IPS-NIHi7 (cell line): Measurements from ENCODE around the gene CCDC73.
"Not testable (repeated sequence)": the region's sequence is repeated elsewhere in the genome, so short reads cannot be mapped to it uniquely, and the experiment has no call there.

Experiments used
- DNase-seq: peaks from one replicate; pipeline ENCODE4 v3.0.0; 2012; ENCODE audit warnings: mixed read lengths; ENCODE audit errors: extremely low spot score

CCDC73 gene

GRCh38 chr11:32705309-32706033, 89.0 kb downstream of the CCDC73 start:
- no peak for DNase-seq

- DNase-seq: no peak
Measured at GRCh38 chr11:32704775-32705174, 89.7 kb downstream of the CCDC73 start.

GRCh38 chr11:32704261-32704660, 90.2 kb downstream of the CCDC73 start:
- DNase-seq: no peak

- DNase-seq: no peak
Measured at GRCh38 chr11:32701616-32702015, 92.8 kb downstream of the CCDC73 start.

GRCh38 chr11:32698579-32698978, 95.9 kb downstream of the CCDC73 start:
- no peak for DNase-seq

- DNase-seq: no peak
Measured at GRCh38 chr11:32671051-32671450, 123.4 kb downstream of the CCDC73 start.

GRCh38 chr11:32659672-32660071, 134.8 kb downstream of the CCDC73 start:
- no peak for DNase-seq

GRCh38 chr11:32658639-32659406, 135.6 kb downstream of the CCDC73 start:
- DNase-seq: no peak

- no peak for DNase-seq
Measured at GRCh38 chr11:32643526-32643925, 150.9 kb downstream of the CCDC73 start.

GRCh38 chr11:32641361-32641760, 153.1 kb downstream of the CCDC73 start:
- no peak for DNase-seq

- DNase-seq: no peak
Measured at GRCh38 chr11:32635819-32636218, 158.6 kb downstream of the CCDC73 start.

GRCh38 chr11:32630844-32631243, 163.6 kb downstream of the CCDC73 start:
- DNase-seq: no peak

GRCh38 chr11:32616903-32617302, 177.6 kb downstream of the CCDC73 start:
- DNase-seq: no peak

GRCh38 chr11:32615422-32615821, 179.0 kb downstream of the CCDC73 start:
- DNase-seq: no peak

GRCh38 chr11:32613500-32614151, 180.8 kb downstream of the CCDC73 start:
- DNase-seq: no peak

- DNase-seq: no peak
Measured at GRCh38 chr11:32610797-32611352, 183.6 kb downstream of the CCDC73 start.

GRCh38 chr11:32608826-32609225, 185.6 kb downstream of the CCDC73 start:
- DNase-seq: not testable (repeated sequence)

- no peak for DNase-seq
Measured at GRCh38 chr11:32606220-32606619, 188.2 kb downstream of the CCDC73 start.

- DNase-seq: no peak
Measured at GRCh38 chr11:32602657-32603415, 191.6 kb downstream of the CCDC73 start.

- DNase-seq: no peak
Measured at GRCh38 chr11:32597921-32598320, 196.5 kb downstream of the CCDC73 start.

GRCh38 chr11:32596114-32596513, 198.3 kb downstream of the CCDC73 start:
- not testable (repeated sequence) for DNase-seq

GRCh38 chr11:32594272-32594671, 200.2 kb downstream of the CCDC73 start:
- no peak for DNase-seq
